ENCODE measurements around the gene GPR155.

- TF ChIP-seq CTCF (conservative IDR thresholded peaks at IDR 0.05; ENCODE audit: low read depth in 2 of 2), result peak; percentile 19 to 65; a peak in 3 of 4 replicates
- no peak for TF ChIP-seq CREB1 (CRISPR knock-in tag; IDR thresholded peaks at IDR 0.05; ENCODE audit: low read depth)
- no peak for TF ChIP-seq EZH2 (IDR thresholded peaks at IDR 0.05; ENCODE audit: low read depth, unreplicated experiment)
- no peak for TF ChIP-seq POLR2AphosphoS5 (IDR thresholded peaks at IDR 0.05; ENCODE audit: low read depth)
- TF ChIP-seq EZH2phosphoT487 (IDR thresholded peaks at IDR 0.05; ENCODE audit: unreplicated experiment), result no peak
- TF ChIP-seq REST (IDR thresholded peaks at IDR 0.05; ENCODE audit: unreplicated experiment), result no peak
- TF ChIP-seq ZNF331 (CRISPR knock-in tag; IDR thresholded peaks at IDR 0.05; ENCODE audit: low read depth), result no peak
- TF ChIP-seq ETS1 (IDR thresholded peaks at IDR 0.05), result no peak
- TF ChIP-seq JUNB (IDR thresholded peaks at IDR 0.05; ENCODE audit: unreplicated experiment), result no peak
- no peak for TF ChIP-seq STAT1 (IDR thresholded peaks at IDR 0.05; ENCODE audit: unreplicated experiment)
- no peak for TF ChIP-seq NANOG (IDR thresholded peaks at IDR 0.05; ENCODE audit: borderline replicate concordance)
- no peak for TF ChIP-seq ZNF462 (CRISPR knock-in tag; IDR thresholded peaks at IDR 0.05)
These were observed 21.5 kb downstream of the GPR155 start for GRCh38 chr2:174465327-174465726.
